A549 (cell line): ENCODE measurements around the gene PBX1. TPM values are rescaled to one million over a fixed set of nuclear protein-coding genes. Genes with fewer than 3 reads are reported as not detected.

Experiments used
- ATAC-seq, 2 experiments: fragments of 200-7000 bp in 1 of 2; fragments of >200 bp in 1 of 2; cut with Nextera tagmentation in 1 of 2; cut with Tn5 transposase in 1 of 2; 3 replicates each; pipeline versions ENCODE4 v1.8.0 to v1.9.1; 2018 to 2020; ENCODE audit warnings: mild to moderate bottlenecking in 1 of 2, moderate library complexity in 1 of 2
- CTCF ChIA-PET: fragments of 300-600 bp; sonication (Branson Sonifier 250); formaldehyde crosslinking; extraction: SDS; loops from one replicate; lab custom pipeline; 2021; ENCODE audit warnings: antibody characterized with exemption, inconsistent platforms; lab: Yijun Ruan, JAX
- POLR2A ChIA-PET: fragments of 350-600 bp; formaldehyde crosslinking; extraction: SDS; loops from one replicate; lab custom pipeline; 2021; ENCODE audit warnings: antibody characterized with exemption, inconsistent platforms; lab: Yijun Ruan, JAX
- DNase-seq, 2 experiments: peaks; one replicate each; pipeline versions ENCODE4 v3.0.0 to v3.0.0-alpha.2; 2011 to 2016; ENCODE audit warnings: low read depth in 1 of 2, low spot score in 1 of 2
- FAIRE-seq: peaks from 2 replicates; lab custom pipeline; 2011; peaks lifted over from hg19 to GRCh38; lab: Jason Lieb, UNC
- H3K27ac ChIP-seq, 2 experiments: fragments of >200 bp; sonication (Bioruptor Twin); formaldehyde crosslinking; 3 replicates each; pipeline ENCODE4 v1.5.1; 2016 to 2017
- H3K4me1 ChIP-seq: fragments of >200 bp; sonication (Bioruptor Twin); formaldehyde crosslinking; 3 replicates; pipeline ENCODE4 v1.6.1; 2016
- H3K4me2 ChIP-seq: fragments of >200 bp; sonication (Bioruptor Twin); formaldehyde crosslinking; 3 replicates; pipeline ENCODE4 v1.6.1; 2016
- H3K4me3 ChIP-seq: fragments of >200 bp; sonication (Bioruptor Twin); formaldehyde crosslinking; 3 replicates; pipeline ENCODE4 v1.5.1; 2016
- H3K9me3 ChIP-seq: fragments of >200 bp; sonication (Bioruptor Twin); formaldehyde crosslinking; 3 replicates; pipeline ENCODE4 v1.6.1; 2016
- CBX2 ChIP-seq: fragments of 200-600 bp; sonication (generic); IDR thresholded peaks from 2 replicates; pipeline ENCODE4 v1.6.1; 2016; ENCODE audit warnings: low read depth, mild to moderate bottlenecking, borderline replicate concordance
- CHD4 ChIP-seq: fragments of 200-600 bp; sonication (generic); IDR thresholded peaks from 2 replicates; pipeline ENCODE4 v1.6.1; 2016; ENCODE audit warnings: antibody characterized with exemption, mild to moderate bottlenecking, borderline replicate concordance
- ESRRA ChIP-seq: fragments of 150-350 bp; IDR thresholded peaks from 2 replicates; pipeline ENCODE4 v1.6.1; 2014; ENCODE audit warnings: mild to moderate bottlenecking, low read length, borderline replicate concordance
- FOSL2 ChIP-seq, 2 experiments: fragments of 450-650 bp in 1 of 2; fragments of >200 bp in 1 of 2; sonication (Bioruptor Twin) in 1 of 2; formaldehyde crosslinking; IDR thresholded peaks; 2 replicates each; pipeline versions ENCODE4 v1.5.0 to v1.6.1; 2016 to 2020; ENCODE audit warnings: mild to moderate bottlenecking in 1 of 2, moderate library complexity in 1 of 2
- FOXS1 ChIP-seq: fragments of 250-450 bp; sonication (Bioruptor Pico); IDR thresholded peaks from 2 replicates; pipeline ENCODE4 v1.5.0; 2020; ENCODE audit warnings: mild to moderate bottlenecking, moderate library complexity
- HEYL ChIP-seq: fragments of 250-450 bp; sonication (Bioruptor Pico); IDR thresholded peaks from 2 replicates; pipeline ENCODE4 v1.8.0; 2021; ENCODE audit warnings: mild to moderate bottlenecking, moderate library complexity
- HOXA7 ChIP-seq: fragments of 250-450 bp; sonication (Bioruptor Pico); IDR thresholded peaks from 2 replicates; pipeline ENCODE4 v1.5.0; 2020; ENCODE audit warnings: mild to moderate bottlenecking, moderate library complexity
- NFE2L2 ChIP-seq: fragments of 150-350 bp; conservative IDR thresholded peaks from 2 replicates; pipeline ENCODE4 v1.6.1; 2014; ENCODE audit warnings: low read length
- NR3C1 ChIP-seq: fragments of >200 bp; sonication (Bioruptor Twin); formaldehyde crosslinking; IDR thresholded peaks from 3 replicates; pipeline ENCODE4 v1.6.1; 2017
- PHF8 ChIP-seq: fragments of 200-600 bp; sonication (generic); IDR thresholded peaks from 2 replicates; pipeline ENCODE4 v1.6.1; 2016; ENCODE audit warnings: low read depth, mild to moderate bottlenecking, antibody characterized with exemption, moderate library complexity, borderline replicate concordance
- TP53 ChIP-seq: fragments of 250-450 bp; sonication (Bioruptor Pico); IDR thresholded peaks from 2 replicates; pipeline ENCODE4 v1.5.0; 2021; ENCODE audit warnings: mild to moderate bottlenecking, moderate library complexity
- ZFP36 ChIP-seq: fragments of 450-650 bp; IDR thresholded peaks from 2 replicates; pipeline ENCODE4 v1.6.1; 2014; ENCODE audit warnings: borderline replicate concordance; ENCODE audit not compliant: partially characterized antibody
- ZNF302 ChIP-seq: fragments of 250-450 bp; sonication (Bioruptor Pico); IDR thresholded peaks from 2 replicates; pipeline ENCODE4 v1.9.0; 2021; ENCODE audit warnings: inconsistent platforms, mild to moderate bottlenecking, moderate library complexity
- WGBS: methylation state at CpG from one replicate; pipeline ENCODE4 v1.1.6; 2017; ENCODE audit errors: missing lambda C conversion rate; 5-methylcytosine and 5-hydroxymethylcytosine counted together
- polyA plus RNA-seq, 4 experiments: library from polyadenylated mRNA; depleted of rRNA in 3 of 4; stranded (reverse); fragments of >200 nt; fragmentation: RNase III in 1 of 4; extraction: RNeasy Plus Mini Kit Qiagen cat#74134 plus additional on column Dnase treatment in 1 of 4; gene quantifications; 2 replicates in 3 of 4; 3 replicates in 1 of 4; pipeline ENCODE4 v1.2.3, GENCODE V29; 2011 to 2017
- TF ChIP-seq, protein P1 (sequence below): fragments of >200 bp; sonication (Bioruptor Twin); formaldehyde crosslinking; IDR thresholded peaks from 3 replicates; pipeline ENCODE4 v1.5.1; 2016
- TF ChIP-seq, protein P2 (sequence below): IDR thresholded peaks from 2 replicates; pipeline ENCODE4 v1.6.1; 2012
- TF ChIP-seq, protein P3 (sequence below): fragments of >200 bp; sonication (Bioruptor Twin); formaldehyde crosslinking; IDR thresholded peaks from 3 replicates; pipeline ENCODE4 v1.6.1; 2016
- TF ChIP-seq, protein P4 (sequence below): fragments of 450-650 bp; IDR thresholded peaks from 2 replicates; pipeline ENCODE4 v1.6.1; 2014; ENCODE audit warnings: antibody characterized with exemption
- TF ChIP-seq, protein P5 (sequence below): fragments of 200-600 bp; sonication (generic); IDR thresholded peaks from 2 replicates; pipeline ENCODE4 v1.6.1; 2016; ENCODE audit warnings: antibody characterized with exemption, mild to moderate bottlenecking, moderate library complexity

Gene PBX1
- polyA plus RNA-seq, 2 of the 4 experiments (the other 2 are of a cell fraction) = 47.8 to 61.5 TPM

DNA sequence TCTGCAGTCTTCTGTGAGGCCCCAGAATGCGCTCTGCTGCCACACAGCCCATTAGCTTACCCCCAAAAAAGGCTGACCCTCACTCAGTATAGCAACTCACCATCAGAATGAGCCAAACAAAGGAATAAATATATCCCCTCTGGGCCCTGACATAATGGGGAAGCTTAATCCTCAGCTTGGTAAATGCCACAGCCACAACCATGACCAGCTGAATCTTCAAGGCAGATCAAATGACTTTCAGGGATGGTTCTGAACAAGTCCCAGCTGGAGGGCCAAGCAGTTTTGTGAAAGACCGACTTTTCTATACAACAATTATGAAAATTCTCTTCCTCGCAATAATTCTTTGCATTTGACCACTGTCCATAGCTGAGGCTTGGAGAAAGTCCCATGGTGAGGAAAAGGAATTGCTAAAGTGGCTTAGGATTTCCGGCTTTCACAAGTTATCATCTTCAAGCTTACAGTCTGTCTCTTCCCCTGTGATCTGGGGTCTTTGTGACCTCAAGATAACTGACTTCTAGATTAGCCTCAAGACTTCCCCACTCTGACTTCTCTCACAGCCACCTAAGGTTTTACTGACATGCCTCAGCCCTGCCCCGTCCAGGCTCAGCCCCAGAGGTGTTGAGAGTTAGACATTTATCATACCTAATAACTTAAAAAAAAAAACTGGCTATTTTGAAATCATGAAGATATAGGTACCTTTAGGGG is 47.8 kb upstream of the PBX1 start:
- Histone ChIP-seq H3K27ac (no peak overlapping the region; a peak in 1 of 6 replicates), H3K4me2 (no peak overlapping the region), H3K4me1 (peaks cover 3% of the 10 kb centered on the region; the same call in 1 of the 3 replicates), H3K4me3 (no peak overlapping the region), H3K9me3 (no peaks in the 10 kb centered on the region)
- ChIA-PET POLR2A (no interaction called here), CTCF (interaction anchor here (1.5 to 1.6 kb wide), 2 partner anchors 8 to 271 kb away, joined by 3 read pairs; no protein-coding TSS in a partner anchor)
- FAIRE-seq (no peak), ATAC-seq (no peak), DNase-seq (no peak)
- WGBS = 62% methylated on average over 5 of the region's 5 CpGs
- TF ChIP-seq ZNF302 (CRISPR knock-in tag) (no peak), CBX2 (no peak), FOXS1 (no peak), NFE2L2 (no peak), TP53 (CRISPR knock-in tag) (no peak), CHD4 (no peak), ESRRA (no peak), HEYL (CRISPR knock-in tag) (no peak), HOXA7 (CRISPR knock-in tag) (no peak), PHF8 (no peak), FOSL2 (IDR thresholded peaks at IDR 0.05) (no peak), FOSL2 (CRISPR knock-in tag; IDR thresholded peaks at IDR 0.05) (no peak), ZFP36 (no peak), NR3C1 (no peak)
- TF ChIP-seq, protein P1, sequence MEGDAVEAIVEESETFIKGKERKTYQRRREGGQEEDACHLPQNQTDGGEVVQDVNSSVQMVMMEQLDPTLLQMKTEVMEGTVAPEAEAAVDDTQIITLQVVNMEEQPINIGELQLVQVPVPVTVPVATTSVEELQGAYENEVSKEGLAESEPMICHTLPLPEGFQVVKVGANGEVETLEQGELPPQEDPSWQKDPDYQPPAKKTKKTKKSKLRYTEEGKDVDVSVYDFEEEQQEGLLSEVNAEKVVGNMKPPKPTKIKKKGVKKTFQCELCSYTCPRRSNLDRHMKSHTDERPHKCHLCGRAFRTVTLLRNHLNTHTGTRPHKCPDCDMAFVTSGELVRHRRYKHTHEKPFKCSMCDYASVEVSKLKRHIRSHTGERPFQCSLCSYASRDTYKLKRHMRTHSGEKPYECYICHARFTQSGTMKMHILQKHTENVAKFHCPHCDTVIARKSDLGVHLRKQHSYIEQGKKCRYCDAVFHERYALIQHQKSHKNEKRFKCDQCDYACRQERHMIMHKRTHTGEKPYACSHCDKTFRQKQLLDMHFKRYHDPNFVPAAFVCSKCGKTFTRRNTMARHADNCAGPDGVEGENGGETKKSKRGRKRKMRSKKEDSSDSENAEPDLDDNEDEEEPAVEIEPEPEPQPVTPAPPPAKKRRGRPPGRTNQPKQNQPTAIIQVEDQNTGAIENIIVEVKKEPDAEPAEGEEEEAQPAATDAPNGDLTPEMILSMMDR = no peak
- TF ChIP-seq, protein P2, sequence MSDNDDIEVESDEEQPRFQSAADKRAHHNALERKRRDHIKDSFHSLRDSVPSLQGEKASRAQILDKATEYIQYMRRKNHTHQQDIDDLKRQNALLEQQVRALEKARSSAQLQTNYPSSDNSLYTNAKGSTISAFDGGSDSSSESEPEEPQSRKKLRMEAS = no peak
- TF ChIP-seq, protein P3, sequence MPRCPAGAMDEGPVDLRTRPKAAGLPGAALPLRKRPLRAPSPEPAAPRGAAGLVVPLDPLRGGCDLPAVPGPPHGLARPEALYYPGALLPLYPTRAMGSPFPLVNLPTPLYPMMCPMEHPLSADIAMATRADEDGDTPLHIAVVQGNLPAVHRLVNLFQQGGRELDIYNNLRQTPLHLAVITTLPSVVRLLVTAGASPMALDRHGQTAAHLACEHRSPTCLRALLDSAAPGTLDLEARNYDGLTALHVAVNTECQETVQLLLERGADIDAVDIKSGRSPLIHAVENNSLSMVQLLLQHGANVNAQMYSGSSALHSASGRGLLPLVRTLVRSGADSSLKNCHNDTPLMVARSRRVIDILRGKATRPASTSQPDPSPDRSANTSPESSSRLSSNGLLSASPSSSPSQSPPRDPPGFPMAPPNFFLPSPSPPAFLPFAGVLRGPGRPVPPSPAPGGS = no peak
- TF ChIP-seq, protein P4, sequence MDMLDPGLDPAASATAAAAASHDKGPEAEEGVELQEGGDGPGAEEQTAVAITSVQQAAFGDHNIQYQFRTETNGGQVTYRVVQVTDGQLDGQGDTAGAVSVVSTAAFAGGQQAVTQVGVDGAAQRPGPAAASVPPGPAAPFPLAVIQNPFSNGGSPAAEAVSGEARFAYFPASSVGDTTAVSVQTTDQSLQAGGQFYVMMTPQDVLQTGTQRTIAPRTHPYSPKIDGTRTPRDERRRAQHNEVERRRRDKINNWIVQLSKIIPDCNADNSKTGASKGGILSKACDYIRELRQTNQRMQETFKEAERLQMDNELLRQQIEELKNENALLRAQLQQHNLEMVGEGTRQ = no peak
- TF ChIP-seq, protein P5, sequence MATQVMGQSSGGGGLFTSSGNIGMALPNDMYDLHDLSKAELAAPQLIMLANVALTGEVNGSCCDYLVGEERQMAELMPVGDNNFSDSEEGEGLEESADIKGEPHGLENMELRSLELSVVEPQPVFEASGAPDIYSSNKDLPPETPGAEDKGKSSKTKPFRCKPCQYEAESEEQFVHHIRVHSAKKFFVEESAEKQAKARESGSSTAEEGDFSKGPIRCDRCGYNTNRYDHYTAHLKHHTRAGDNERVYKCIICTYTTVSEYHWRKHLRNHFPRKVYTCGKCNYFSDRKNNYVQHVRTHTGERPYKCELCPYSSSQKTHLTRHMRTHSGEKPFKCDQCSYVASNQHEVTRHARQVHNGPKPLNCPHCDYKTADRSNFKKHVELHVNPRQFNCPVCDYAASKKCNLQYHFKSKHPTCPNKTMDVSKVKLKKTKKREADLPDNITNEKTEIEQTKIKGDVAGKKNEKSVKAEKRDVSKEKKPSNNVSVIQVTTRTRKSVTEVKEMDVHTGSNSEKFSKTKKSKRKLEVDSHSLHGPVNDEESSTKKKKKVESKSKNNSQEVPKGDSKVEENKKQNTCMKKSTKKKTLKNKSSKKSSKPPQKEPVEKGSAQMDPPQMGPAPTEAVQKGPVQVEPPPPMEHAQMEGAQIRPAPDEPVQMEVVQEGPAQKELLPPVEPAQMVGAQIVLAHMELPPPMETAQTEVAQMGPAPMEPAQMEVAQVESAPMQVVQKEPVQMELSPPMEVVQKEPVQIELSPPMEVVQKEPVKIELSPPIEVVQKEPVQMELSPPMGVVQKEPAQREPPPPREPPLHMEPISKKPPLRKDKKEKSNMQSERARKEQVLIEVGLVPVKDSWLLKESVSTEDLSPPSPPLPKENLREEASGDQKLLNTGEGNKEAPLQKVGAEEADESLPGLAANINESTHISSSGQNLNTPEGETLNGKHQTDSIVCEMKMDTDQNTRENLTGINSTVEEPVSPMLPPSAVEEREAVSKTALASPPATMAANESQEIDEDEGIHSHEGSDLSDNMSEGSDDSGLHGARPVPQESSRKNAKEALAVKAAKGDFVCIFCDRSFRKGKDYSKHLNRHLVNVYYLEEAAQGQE = no peak
